Fibroblast of mammary gland (primary cell): ENCODE measurements around the gene MOB3C.

Experiments used
- DNase-seq: peaks from one replicate; pipeline ENCODE4 v3.0.0-alpha.2; 2010; ENCODE audit warnings: low read depth
- H3K4me3 ChIP-seq: 2 replicates; pipeline ENCODE4 v1.5.1; 2011; ENCODE audit warnings: low read depth, mild to moderate bottlenecking, low read length, moderate library complexity; ENCODE audit not compliant: control insufficient read depth
- CTCF ChIP-seq: conservative IDR thresholded peaks from 2 replicates; pipeline ENCODE4 v1.5.1; 2011; ENCODE audit warnings: low read depth, low read length, inconsistent platforms; ENCODE audit not compliant: control insufficient read depth, insufficient read depth

MOB3C gene

DNA sequence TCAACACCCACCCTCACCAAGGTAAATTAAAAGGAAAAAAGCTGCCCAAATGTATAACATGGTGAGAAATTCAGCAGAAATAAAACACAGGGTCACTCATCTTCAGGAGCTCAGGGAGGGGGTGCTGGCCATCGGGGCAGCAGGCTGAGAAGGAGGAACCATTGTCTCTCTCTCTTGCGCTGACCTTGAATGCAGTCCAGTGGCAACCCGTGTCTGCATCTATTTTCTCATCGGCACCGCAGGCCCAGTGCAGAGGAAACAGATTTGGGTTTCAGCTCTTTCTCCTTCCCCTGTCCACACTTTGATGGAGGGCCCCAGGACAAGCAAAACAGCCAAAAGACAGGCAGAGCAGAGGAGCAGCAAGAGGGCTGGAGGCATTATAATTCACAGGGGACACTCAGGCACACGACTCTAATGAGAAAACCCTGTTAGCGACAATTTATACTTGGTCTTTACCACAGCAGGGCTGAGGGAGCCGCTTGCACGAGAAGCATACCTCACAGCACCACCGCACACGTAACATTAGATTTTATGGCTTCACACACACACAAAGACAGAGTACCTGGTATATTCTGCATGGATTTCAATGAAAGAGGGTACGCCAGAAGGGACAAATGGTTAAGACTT, 31.2 kb downstream of the MOB3C start:
- no peak for DNase-seq
- no peak overlapping the region for H3K4me3 ChIP-seq
- TF ChIP-seq CTCF: no peak

DNA sequence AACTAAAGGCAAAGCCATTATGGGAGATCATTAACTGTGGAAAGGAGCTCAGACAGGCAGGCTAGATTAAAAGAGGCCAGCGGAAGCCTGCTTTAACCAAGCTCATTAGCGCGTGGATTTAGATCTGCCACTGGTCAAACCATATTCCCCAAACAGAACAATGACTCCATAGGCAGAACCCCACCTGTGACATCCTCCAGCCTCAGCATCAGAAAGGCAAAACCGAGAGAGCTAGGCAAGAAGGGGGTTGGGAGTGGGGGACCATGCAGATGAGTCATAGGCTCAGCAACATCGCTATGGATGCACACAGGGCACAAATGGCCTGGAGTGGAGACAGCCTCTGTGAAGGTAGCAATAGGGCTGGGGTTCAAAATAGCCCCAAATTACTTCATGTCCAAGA, 33.1 kb downstream of the MOB3C start:
- H3K4me3 ChIP-seq: no peak overlapping the region
- TF ChIP-seq CTCF: no peak
- DNase-seq: no peak

DNA sequence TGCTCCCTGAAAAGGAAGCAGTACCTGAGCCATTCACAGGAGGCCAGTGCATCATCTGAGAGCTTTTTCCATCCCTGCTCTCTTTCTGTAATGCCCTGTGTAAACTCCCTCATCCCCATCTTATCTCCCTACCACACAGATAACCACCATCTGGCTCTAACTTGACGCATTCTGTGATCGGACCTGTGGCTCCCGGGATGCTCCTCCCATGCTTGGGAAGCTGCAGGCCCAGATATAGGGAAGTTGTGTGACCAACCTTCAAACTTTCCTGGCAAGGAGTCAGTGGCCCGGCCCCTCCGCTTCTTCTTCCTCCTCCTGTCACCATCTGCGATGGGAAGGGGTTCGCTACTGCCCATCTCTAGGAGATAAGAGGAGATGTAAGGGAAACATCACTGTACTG, 33.6 kb downstream of the MOB3C start:
- no peak for TF ChIP-seq CTCF

DNA sequence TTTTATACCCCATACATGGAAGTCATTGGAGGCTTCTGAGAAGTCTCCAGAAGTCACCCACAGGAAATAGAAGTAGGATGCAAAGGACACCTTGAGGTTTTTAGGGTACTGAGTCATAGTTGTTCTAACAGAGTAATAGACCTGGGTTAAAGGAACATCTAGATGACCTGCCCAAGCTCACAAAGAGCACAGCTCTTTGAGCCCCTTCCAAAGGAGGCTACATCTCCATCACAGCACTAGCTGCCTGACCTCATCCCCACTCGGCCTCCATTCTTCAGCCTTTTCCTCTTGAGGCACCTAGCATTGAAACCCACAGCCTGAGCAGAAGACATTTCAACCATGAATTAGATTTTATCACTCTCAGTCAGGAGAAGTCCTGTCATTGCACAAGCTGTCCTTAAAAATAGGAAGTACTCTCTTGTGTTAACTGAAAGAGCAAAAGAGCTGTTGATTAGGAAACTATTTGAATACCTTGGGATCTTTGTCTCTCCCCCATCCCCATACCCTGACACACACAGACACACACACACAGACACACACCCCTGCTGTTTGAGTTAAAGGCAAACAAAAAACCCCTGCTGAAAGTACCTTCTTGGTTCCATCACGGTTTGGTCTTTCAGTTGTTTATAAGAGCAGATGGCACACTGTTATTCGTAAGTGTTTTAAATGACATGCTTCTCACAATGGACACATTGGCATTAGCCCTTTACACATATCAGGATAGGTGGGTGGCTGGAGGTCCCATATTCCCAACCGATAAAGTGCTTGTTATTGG, 34.7 kb downstream of the MOB3C start:
- DNase-seq: peak; percentile 22
- TF ChIP-seq CTCF: no peak
- H3K4me3 ChIP-seq: no peak overlapping the region

More for the DNA sequence above, 33.6 kb downstream of the MOB3C start:
- no peak for DNase-seq
- no peak overlapping the region for H3K4me3 ChIP-seq

GRCh38 chr1:46580140-46580903, 36.3 kb downstream of the MOB3C start:
- no peak overlapping the region for H3K4me3 ChIP-seq
- DNase-seq: peak; percentile 31
- TF ChIP-seq CTCF: no peak

- no peak for DNase-seq
- no peak for TF ChIP-seq CTCF
Measured at GRCh38 chr1:46577671-46578070, 38.9 kb downstream of the MOB3C start.

More at GRCh38 chr1:46577671-46578070, 38.9 kb downstream of the MOB3C start:
- no peak overlapping the region for H3K4me3 ChIP-seq
